ENCODE results near the gene ASB4.

- TF ChIP-seq CTCF (IDR thresholded peaks at IDR 0.05), result no peak
- no peak for TF ChIP-seq POLR2A (IDR thresholded peaks at IDR 0.05)
Observed at GRCh38 chr7:95508780-95509179, 23.0 kb downstream of the ASB4 start.

Data from heart left ventricle (tissue), 13 donors.